Neural cell (in vitro differentiated cells): ENCODE results near the gene TMEM117. TPM values are rescaled to one million over a fixed set of nuclear protein-coding genes. Genes with fewer than 3 reads are reported as not detected.

Experiments used
- H2AFZ ChIP-seq: fragments of 200-600, 300-800 bp; sonication (generic), shearing (Covaris generic); 2 replicates; pipeline ENCODE4 v1.6.0; 2014; ENCODE audit warnings: low read depth, mild to moderate bottlenecking, antibody characterized with exemption, low read length, moderate library complexity
- H3F3A ChIP-seq: fragments of 200-600 bp; shearing (Covaris generic); 2 replicates; pipeline ENCODE4 v1.6.1; 2016; ENCODE audit warnings: mild to moderate bottlenecking, moderate library complexity, mixed read lengths, antibody characterized with exemption, low read length; ENCODE audit not compliant: insufficient read depth, poor library complexity, severe bottlenecking
- H3K27ac ChIP-seq: fragments of 200-600, 300-800 bp; sonication (generic), shearing (Covaris generic); 2 replicates; pipeline ENCODE4 v1.5.1; 2014; ENCODE audit warnings: mild to moderate bottlenecking, low read length, moderate library complexity
- H3K27me3 ChIP-seq: fragments of 300-800, 200-600 bp; sonication (generic), shearing (Covaris generic); 2 replicates; pipeline ENCODE4 v1.6.0; 2014; ENCODE audit warnings: mild to moderate bottlenecking, low read depth, low read length, moderate library complexity; ENCODE audit not compliant: insufficient read depth
- H3K36me3 ChIP-seq: fragments of 300-800, 200-600 bp; sonication (generic), shearing (Covaris generic); 2 replicates; pipeline ENCODE4 v1.5.1; 2014; ENCODE audit warnings: mild to moderate bottlenecking, antibody characterized with exemption, low read length, moderate library complexity; ENCODE audit not compliant: insufficient read depth
- H3K4me2 ChIP-seq: fragments of 300-800, 200-600 bp; sonication (generic), shearing (Covaris generic); 2 replicates; pipeline ENCODE4 v1.6.0; 2014; ENCODE audit warnings: mild to moderate bottlenecking, low read length
- H3K4me3 ChIP-seq: fragments of 300-800, 200-600 bp; sonication (generic), shearing (Covaris generic); 2 replicates; pipeline ENCODE4 v1.5.1; 2014; ENCODE audit warnings: mild to moderate bottlenecking, low read length, moderate library complexity
- H3K79me2 ChIP-seq: fragments of 200-600 bp; shearing (Covaris generic); replicated peaks from 2 replicates; pipeline ENCODE4 v1.6.0; 2014; ENCODE audit warnings: mild to moderate bottlenecking, low read length, moderate library complexity; ENCODE audit not compliant: insufficient read depth
- H3K9ac ChIP-seq: fragments of 300-800, 200-600 bp; sonication (generic), shearing (Covaris generic); 2 replicates; pipeline ENCODE4 v1.6.1; 2016; ENCODE audit warnings: mild to moderate bottlenecking, low read length, mixed read lengths
- H3K9me2 ChIP-seq: fragments of 200-600 bp; shearing (Covaris generic); 2 replicates; pipeline ENCODE4 v1.6.1; 2016; ENCODE audit warnings: mild to moderate bottlenecking, low read length, mixed read lengths; ENCODE audit not compliant: insufficient read depth
- H3K9me3 ChIP-seq: fragments of 200-600, 300-800 bp; sonication (generic), shearing (Covaris generic); 2 replicates; pipeline ENCODE4 v1.6.1; 2016; ENCODE audit warnings: mild to moderate bottlenecking, mixed run types, low read length, moderate library complexity, mixed read lengths
- H4K20me1 ChIP-seq: fragments of 200-600 bp; shearing (Covaris generic); 2 replicates; pipeline ENCODE4 v1.6.1; 2016; ENCODE audit warnings: mild to moderate bottlenecking, mixed run types; ENCODE audit not compliant: insufficient read depth
- EP300 ChIP-seq: fragments of 450-650 bp; conservative IDR thresholded peaks from 2 replicates; pipeline ENCODE4 v1.6.1; 2014; ENCODE audit warnings: antibody characterized with exemption, mild to moderate bottlenecking, moderate library complexity; ENCODE audit not compliant: poor library complexity, severe bottlenecking
- EZH2 ChIP-seq: fragments of 200-600, 300-800 bp; shearing (Covaris generic), sonication (generic); IDR thresholded peaks from 2 replicates; pipeline ENCODE4 v1.6.1; 2014; ENCODE audit warnings: antibody characterized with exemption, low read length, borderline replicate concordance, mild to moderate bottlenecking; ENCODE audit not compliant: insufficient read depth, poor library complexity, severe bottlenecking
- MXI1 ChIP-seq: fragments of 450-650 bp; conservative IDR thresholded peaks from 2 replicates; pipeline ENCODE4 v1.6.1; 2014; ENCODE audit warnings: antibody characterized with exemption, mild to moderate bottlenecking; ENCODE audit not compliant: poor library complexity, severe bottlenecking
- POLR2AphosphoS5 ChIP-seq: IDR thresholded peaks from 2 replicates; pipeline ENCODE4 v1.6.1; 2012
- RAD21 ChIP-seq: fragments of 450-650 bp; conservative IDR thresholded peaks from 2 replicates; pipeline ENCODE4 v1.6.1; 2014; ENCODE audit warnings: antibody characterized with exemption, mild to moderate bottlenecking, moderate library complexity
- SMC3 ChIP-seq: fragments of 450-650 bp; conservative IDR thresholded peaks from 2 replicates; pipeline ENCODE4 v1.6.1; 2014; ENCODE audit warnings: antibody characterized with exemption, mild to moderate bottlenecking, moderate library complexity; ENCODE audit not compliant: poor library complexity
- TAF1 ChIP-seq: IDR thresholded peaks from 2 replicates; pipeline ENCODE4 v1.6.1; 2012; ENCODE audit warnings: low read depth
- polyA plus RNA-seq: library from polyadenylated mRNA; depleted of rRNA; stranded (reverse); fragments of >200 nt; gene quantifications from 2 replicates; pipeline ENCODE4 v1.2.3, GENCODE V29; 2014
- TF ChIP-seq, protein P1 (sequence below): IDR thresholded peaks from 2 replicates; pipeline ENCODE4 v1.6.1; 2012; ENCODE audit warnings: borderline replicate concordance
- TF ChIP-seq, protein P2 (sequence below): fragments of 450-650 bp; IDR thresholded peaks from 2 replicates; pipeline ENCODE4 v1.5.1; 2014; ENCODE audit warnings: antibody characterized with exemption, mild to moderate bottlenecking, moderate library complexity; ENCODE audit not compliant: poor library complexity, severe bottlenecking

TMEM117 gene
- polyA plus RNA-seq, 1 donor from 2014 or later, result 5.3 TPM

DNA sequence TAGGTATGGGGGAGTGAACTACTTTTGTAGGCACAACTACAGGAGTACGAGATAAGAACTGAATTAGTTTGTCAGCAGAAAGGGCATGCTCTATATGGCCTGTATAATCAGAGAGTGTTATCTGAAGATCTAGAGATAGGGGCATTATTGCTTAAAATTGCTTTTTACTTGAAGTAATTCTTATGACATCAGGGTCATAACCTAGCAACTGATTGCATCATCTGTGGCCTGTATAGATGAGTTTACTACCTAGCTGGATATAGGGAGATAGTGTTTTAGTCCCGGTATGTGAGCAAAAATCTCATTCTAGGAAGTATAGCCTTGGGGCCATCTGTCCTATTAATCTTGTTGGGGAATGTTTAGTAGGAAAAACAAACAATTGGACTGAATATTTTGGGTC is 142.7 kb downstream of the TMEM117 start (continued):
- TF ChIP-seq, protein P1, sequence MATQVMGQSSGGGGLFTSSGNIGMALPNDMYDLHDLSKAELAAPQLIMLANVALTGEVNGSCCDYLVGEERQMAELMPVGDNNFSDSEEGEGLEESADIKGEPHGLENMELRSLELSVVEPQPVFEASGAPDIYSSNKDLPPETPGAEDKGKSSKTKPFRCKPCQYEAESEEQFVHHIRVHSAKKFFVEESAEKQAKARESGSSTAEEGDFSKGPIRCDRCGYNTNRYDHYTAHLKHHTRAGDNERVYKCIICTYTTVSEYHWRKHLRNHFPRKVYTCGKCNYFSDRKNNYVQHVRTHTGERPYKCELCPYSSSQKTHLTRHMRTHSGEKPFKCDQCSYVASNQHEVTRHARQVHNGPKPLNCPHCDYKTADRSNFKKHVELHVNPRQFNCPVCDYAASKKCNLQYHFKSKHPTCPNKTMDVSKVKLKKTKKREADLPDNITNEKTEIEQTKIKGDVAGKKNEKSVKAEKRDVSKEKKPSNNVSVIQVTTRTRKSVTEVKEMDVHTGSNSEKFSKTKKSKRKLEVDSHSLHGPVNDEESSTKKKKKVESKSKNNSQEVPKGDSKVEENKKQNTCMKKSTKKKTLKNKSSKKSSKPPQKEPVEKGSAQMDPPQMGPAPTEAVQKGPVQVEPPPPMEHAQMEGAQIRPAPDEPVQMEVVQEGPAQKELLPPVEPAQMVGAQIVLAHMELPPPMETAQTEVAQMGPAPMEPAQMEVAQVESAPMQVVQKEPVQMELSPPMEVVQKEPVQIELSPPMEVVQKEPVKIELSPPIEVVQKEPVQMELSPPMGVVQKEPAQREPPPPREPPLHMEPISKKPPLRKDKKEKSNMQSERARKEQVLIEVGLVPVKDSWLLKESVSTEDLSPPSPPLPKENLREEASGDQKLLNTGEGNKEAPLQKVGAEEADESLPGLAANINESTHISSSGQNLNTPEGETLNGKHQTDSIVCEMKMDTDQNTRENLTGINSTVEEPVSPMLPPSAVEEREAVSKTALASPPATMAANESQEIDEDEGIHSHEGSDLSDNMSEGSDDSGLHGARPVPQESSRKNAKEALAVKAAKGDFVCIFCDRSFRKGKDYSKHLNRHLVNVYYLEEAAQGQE, result no peak

DNA sequence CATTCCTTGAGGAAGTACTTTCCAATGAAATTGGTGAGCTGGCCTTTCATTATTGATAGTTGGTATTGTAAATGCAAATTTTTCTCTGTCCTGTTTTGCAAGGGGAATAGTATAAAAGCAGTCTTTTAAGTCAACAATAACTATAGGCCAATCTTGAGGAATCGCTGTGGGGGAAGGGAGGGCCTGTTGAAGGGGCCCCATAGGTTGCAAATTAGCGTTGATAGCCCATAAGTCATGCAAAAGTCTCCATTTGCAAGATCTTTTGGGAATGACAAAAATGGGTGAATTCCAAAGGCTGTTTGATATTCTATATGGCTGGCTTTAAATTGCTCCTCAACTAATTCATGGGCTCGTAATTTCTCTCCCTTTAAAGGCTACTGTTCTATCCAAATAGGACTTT is 143.6 kb downstream of the TMEM117 start:
- Histone ChIP-seq H4K20me1 (no peaks in the 10 kb centered on the region), H3F3A (no peaks in the 10 kb centered on the region), H3K79me2 (no peaks in the 10 kb centered on the region), H3K9ac (no peak overlapping the region), H3K36me3 (no peaks in the 10 kb centered on the region), H3K9me2 (no peaks in the 10 kb centered on the region), H3K27me3 (no peaks in the 10 kb centered on the region), H3K4me3 (no peak overlapping the region), H2AFZ (no peak overlapping the region), H3K4me2 (no peak overlapping the region), H3K9me3 (no peaks in the 10 kb centered on the region), H3K27ac (no peak overlapping the region)
- TF ChIP-seq POLR2AphosphoS5 (no peak), TAF1 (no peak), SMC3 (no peak), RAD21 (no peak)
- TF ChIP-seq, protein P2, sequence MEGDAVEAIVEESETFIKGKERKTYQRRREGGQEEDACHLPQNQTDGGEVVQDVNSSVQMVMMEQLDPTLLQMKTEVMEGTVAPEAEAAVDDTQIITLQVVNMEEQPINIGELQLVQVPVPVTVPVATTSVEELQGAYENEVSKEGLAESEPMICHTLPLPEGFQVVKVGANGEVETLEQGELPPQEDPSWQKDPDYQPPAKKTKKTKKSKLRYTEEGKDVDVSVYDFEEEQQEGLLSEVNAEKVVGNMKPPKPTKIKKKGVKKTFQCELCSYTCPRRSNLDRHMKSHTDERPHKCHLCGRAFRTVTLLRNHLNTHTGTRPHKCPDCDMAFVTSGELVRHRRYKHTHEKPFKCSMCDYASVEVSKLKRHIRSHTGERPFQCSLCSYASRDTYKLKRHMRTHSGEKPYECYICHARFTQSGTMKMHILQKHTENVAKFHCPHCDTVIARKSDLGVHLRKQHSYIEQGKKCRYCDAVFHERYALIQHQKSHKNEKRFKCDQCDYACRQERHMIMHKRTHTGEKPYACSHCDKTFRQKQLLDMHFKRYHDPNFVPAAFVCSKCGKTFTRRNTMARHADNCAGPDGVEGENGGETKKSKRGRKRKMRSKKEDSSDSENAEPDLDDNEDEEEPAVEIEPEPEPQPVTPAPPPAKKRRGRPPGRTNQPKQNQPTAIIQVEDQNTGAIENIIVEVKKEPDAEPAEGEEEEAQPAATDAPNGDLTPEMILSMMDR, result no peak
- TF ChIP-seq, protein P1, result no peak

DNA sequence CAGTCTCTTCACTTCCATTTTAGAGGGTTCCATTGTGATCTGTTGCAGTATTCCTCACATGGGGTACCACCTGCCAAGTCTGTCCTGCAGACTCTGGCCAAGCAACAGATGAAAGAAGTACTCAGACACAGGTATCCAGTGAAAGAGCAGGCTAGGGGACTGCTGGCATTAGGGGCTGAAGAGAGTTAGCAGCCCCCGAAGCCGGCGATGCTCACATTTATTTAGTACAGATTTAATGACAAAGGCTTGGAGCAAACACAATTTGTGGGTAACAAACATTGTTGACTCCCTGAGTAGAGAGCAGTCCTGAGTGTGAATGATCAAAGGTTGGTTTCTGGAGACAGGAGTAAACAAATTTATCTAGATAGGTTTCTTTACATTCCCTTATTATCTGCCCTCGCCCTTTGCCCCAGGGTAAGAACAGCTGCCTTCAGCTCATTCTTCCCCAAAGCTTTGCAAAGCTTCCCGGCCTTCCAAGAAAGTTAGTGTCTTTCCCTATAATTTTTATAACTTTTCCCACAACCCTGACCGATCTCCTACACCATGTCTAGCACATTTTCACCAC is 144.8 kb downstream of the TMEM117 start:
- Histone ChIP-seq H4K20me1 (no peaks in the 10 kb centered on the region), H3K9me2 (no peaks in the 10 kb centered on the region), H3K36me3 (no peaks in the 10 kb centered on the region), H3K4me2 (no peak overlapping the region), H3K79me2 (no peaks in the 10 kb centered on the region), H3K4me3 (no peak overlapping the region), H2AFZ (no peak overlapping the region), H3K9me3 (no peaks in the 10 kb centered on the region), H3K27ac (no peak overlapping the region), H3K27me3 (no peaks in the 10 kb centered on the region), H3K9ac (no peak overlapping the region), H3F3A (no peaks in the 10 kb centered on the region)
- TF ChIP-seq TAF1 (no peak), EP300 (no peak), MXI1 (no peak), RAD21 (no peak), EZH2 (no peak), POLR2AphosphoS5 (no peak), SMC3 (no peak)
- TF ChIP-seq, protein P1, result no peak
- TF ChIP-seq, protein P2, result no peak
